SK-N-SH (cell line): ENCODE measurements around the gene APC2. TPM values are rescaled to one million over a fixed set of nuclear protein-coding genes. Genes with fewer than 3 reads are reported as not detected.

Source experiments
- CTCF ChIA-PET: fragments of 300-600, 350-600 bp; formaldehyde crosslinking; extraction: SDS; loops from one replicate; lab custom pipeline; 2021; lab: Yijun Ruan, JAX
- POLR2A ChIA-PET: fragments of 350-600 bp; sonication (Branson Sonifier 250); formaldehyde crosslinking; extraction: SDS; loops from one replicate; lab custom pipeline; 2020; ENCODE audit warnings: antibody characterized with exemption, inconsistent platforms; lab: Yijun Ruan, JAX
- DNase-seq: peaks from one replicate; pipeline ENCODE4 v3.0.0; 2012
- H2AFZ ChIP-seq: fragments of 200-600 bp; sonication (generic); 2 replicates; pipeline ENCODE4 v1.8.1; 2016; ENCODE audit warnings: antibody characterized with exemption, mild to moderate bottlenecking, low read depth
- H3F3A ChIP-seq: fragments of 200-600 bp; sonication (generic); replicated peaks from 2 replicates; pipeline ENCODE3; 2016; ENCODE audit warnings: antibody characterized with exemption, mild to moderate bottlenecking; ENCODE audit not compliant: insufficient read depth
- H3K27ac ChIP-seq, 2 experiments: fragments of 200-500 bp in 1 of 2; fragments of 200-600 bp in 1 of 2; sonication (Bioruptor generic) in 1 of 2; sonication (generic), shearing (Covaris generic) in 1 of 2; 2 replicates each; pipeline versions ENCODE4 v1.5.1 to v1.6.1; 2014 to 2016; ENCODE audit warnings: low read depth in 2 of 2, inconsistent platforms in 1 of 2, low read length in 1 of 2, mild to moderate bottlenecking in 1 of 2, mixed read lengths in 1 of 2
- H3K27me3 ChIP-seq: fragments of 200-600 bp; sonication (generic), shearing (Covaris generic); 2 replicates; pipeline ENCODE4 v1.6.1; 2016; ENCODE audit warnings: mixed run types; ENCODE audit not compliant: insufficient read depth
- H3K36me3 ChIP-seq, 2 experiments: fragments of 200-500 bp in 1 of 2; fragments of 200-600 bp in 1 of 2; sonication (Bioruptor generic) in 1 of 2; sonication (generic) in 1 of 2; replicated peaks in 1 of 2; 2 replicates each; pipeline versions ENCODE3 to v1.5.1; 2014 to 2016; ENCODE audit warnings: low read length in 1 of 2, mild to moderate bottlenecking in 1 of 2; ENCODE audit not compliant: insufficient read depth in 2 of 2, control insufficient read depth in 1 of 2
- H3K4me1 ChIP-seq, 2 experiments: fragments of 200-500 bp in 1 of 2; fragments of 200-600 bp in 1 of 2; sonication (Bioruptor generic) in 1 of 2; sonication (generic), shearing (Covaris generic) in 1 of 2; 2 replicates each; pipeline versions ENCODE4 v1.5.1 to v1.6.1; 2014 to 2016; ENCODE audit warnings: low read depth in 1 of 2, low read length in 1 of 2, mixed run types in 1 of 2; ENCODE audit not compliant: insufficient read depth in 2 of 2, control insufficient read depth in 1 of 2
- H3K4me2 ChIP-seq: fragments of 200-600 bp; sonication (generic), shearing (Covaris generic); 2 replicates; pipeline ENCODE4 v1.6.1; 2017; ENCODE audit warnings: mixed run types
- H3K4me3 ChIP-seq, 2 experiments: fragments of 200-500 bp in 1 of 2; fragments of 200-600 bp in 1 of 2; sonication (Bioruptor generic) in 1 of 2; sonication (generic), shearing (Covaris generic) in 1 of 2; 2 replicates each; pipeline versions ENCODE4 v1.5.1 to v1.8.1; 2014 to 2016; ENCODE audit warnings: low read depth in 2 of 2, inconsistent platforms in 1 of 2, low read length in 1 of 2, mild to moderate bottlenecking in 1 of 2, mixed read lengths in 1 of 2, moderate library complexity in 1 of 2
- H3K79me2 ChIP-seq: fragments of 200-600 bp; sonication (generic); 2 replicates; pipeline ENCODE4 v1.8.1; 2017; ENCODE audit warnings: mild to moderate bottlenecking; ENCODE audit not compliant: insufficient read depth
- H3K9ac ChIP-seq: fragments of 200-600 bp; sonication (generic); 2 replicates; pipeline ENCODE4 v1.6.1; 2017; ENCODE audit warnings: mixed run types
- H3K9me2 ChIP-seq: fragments of 200-600 bp; sonication (generic); 2 replicates; pipeline ENCODE4 v1.6.1; 2017; ENCODE audit warnings: mixed run types
- H3K9me3 ChIP-seq: fragments of 200-600 bp; sonication (generic); 2 replicates; pipeline ENCODE4 v1.6.1; 2017; ENCODE audit warnings: mixed run types, mild to moderate bottlenecking, moderate library complexity
- H4K20me1 ChIP-seq: fragments of 200-600 bp; sonication (generic); 2 replicates; pipeline ENCODE4 v1.6.1; 2017; ENCODE audit warnings: mild to moderate bottlenecking, mixed run types; ENCODE audit not compliant: insufficient read depth
- CTCF ChIP-seq: fragments of 200-600 bp; sonication (generic); IDR thresholded peaks from 2 replicates; pipeline ENCODE4 v1.6.1; 2017; ENCODE audit warnings: antibody characterized with exemption, mild to moderate bottlenecking, moderate library complexity
- ELF1 ChIP-seq: IDR thresholded peaks from 2 replicates; pipeline ENCODE4 v1.4.0; 2012
- EZH2phosphoT487 ChIP-seq: fragments of 200-600 bp; sonication (generic); IDR thresholded peaks from 2 replicates; pipeline ENCODE4 v1.6.1; 2017; ENCODE audit warnings: low read depth, mixed run types, mild to moderate bottlenecking, antibody characterized with exemption, moderate library complexity, borderline replicate concordance
- FOSL2 ChIP-seq: IDR thresholded peaks from 2 replicates; pipeline ENCODE4 v1.4.0; 2012; ENCODE audit warnings: low read depth, mild to moderate bottlenecking, moderate library complexity, borderline replicate concordance
- FOXJ3 ChIP-seq: sonication (generic); formaldehyde crosslinking; IDR thresholded peaks from 2 replicates; pipeline ENCODE4 v1.5.1; 2020; ENCODE audit warnings: mild to moderate bottlenecking, missing genetic modification reagents
- FOXM1 ChIP-seq: IDR thresholded peaks from 2 replicates; pipeline ENCODE4 v1.4.0; 2012; ENCODE audit warnings: low read depth, mild to moderate bottlenecking
- GABPA ChIP-seq: IDR thresholded peaks from 2 replicates; pipeline ENCODE4 v1.4.0; 2012; ENCODE audit warnings: low read depth, mild to moderate bottlenecking
- GATA2 ChIP-seq: sonication (generic); formaldehyde crosslinking; IDR thresholded peaks from 2 replicates; pipeline ENCODE4 v1.5.0; 2020; ENCODE audit warnings: mild to moderate bottlenecking, missing genetic modification reagents
- MAX ChIP-seq: IDR thresholded peaks from 2 replicates; pipeline ENCODE4 v1.4.0; 2012; ENCODE audit warnings: low read depth
- RCOR1 ChIP-seq: fragments of 150-350 bp; IDR thresholded peaks from 2 replicates; pipeline ENCODE4 v1.6.1; 2017; ENCODE audit warnings: antibody characterized with exemption, low read length
- RFX5 ChIP-seq: IDR thresholded peaks from 2 replicates; pipeline ENCODE4 v1.6.1; 2012; ENCODE audit warnings: mild to moderate bottlenecking, improper control_type of control experiment, low read length
- SMC3 ChIP-seq: IDR thresholded peaks from 2 replicates; pipeline ENCODE4 v1.6.1; 2012; ENCODE audit warnings: low read depth, low read length, improper control_type of control experiment
- TEAD4 ChIP-seq: IDR thresholded peaks from 2 replicates; pipeline ENCODE4 v1.4.0; 2012; ENCODE audit warnings: mild to moderate bottlenecking, borderline replicate concordance; ENCODE audit not compliant: insufficient read depth
- YY1 ChIP-seq: IDR thresholded peaks from 2 replicates; pipeline ENCODE4 v1.4.0; 2012; ENCODE audit warnings: low read depth, mild to moderate bottlenecking
- WGBS: methylation state at CpG from one replicate; pipeline ENCODE4 v1.1.6; 2017; ENCODE audit warnings: low lambda C conversion rate; 5-methylcytosine and 5-hydroxymethylcytosine counted together
- polyA plus RNA-seq, 3 experiments: library from polyadenylated mRNA; depleted of rRNA; stranded (reverse); fragments of >200 nt; gene quantifications; 2 replicates each; pipeline ENCODE4 v1.2.3, GENCODE V29; 2012

APC2 gene
- polyA plus RNA-seq, 1 of the 3 experiments (the other 2 are of a cell fraction) = 1.3 TPM

GRCh38 chr19:1412323-1412923, 37.5 kb upstream of the APC2 start:
- no peak overlapping the region for H2AFZ ChIP-seq
- no peak overlapping the region for H3K4me2 ChIP-seq
- no peaks in the 10 kb centered on the region for H3K27me3 ChIP-seq
- no peak overlapping the region for H3K9ac ChIP-seq
- no peaks in the 10 kb centered on the region for H3K9me3 ChIP-seq
- WGBS = 85% methylated on average over 12 of the region's 21 CpGs
- H3K36me3 ChIP-seq = peaks cover 0 to 20% of the 10 kb centered on the region in 2 experiments
- H3K79me2 ChIP-seq = peaks cover 98% of the 10 kb centered on the region
- no peak overlapping the region; a peak in 1 of 4 replicates for H3K27ac ChIP-seq
- ChIA-PET POLR2A (interaction anchor here (0.9 to 1.5 kb wide), 2 partner anchors 24 to 137 kb away, joined by 3 to 5 read pairs; partner anchors contain the start of gene FAM174C), CTCF (interaction anchor here (1.3 to 2.8 kb wide), 3 partner anchors 20 to 146 kb away, joined by 3 to 13 read pairs (median 5); no protein-coding TSS in a partner anchor)
- DNase-seq = no peak
- no peak overlapping the region for H3K4me3 ChIP-seq
- no peaks in the 10 kb centered on the region for H3F3A ChIP-seq
- H3K9me2 ChIP-seq = no peaks in the 10 kb centered on the region
- H4K20me1 ChIP-seq = peaks cover 88% of the 10 kb centered on the region
- H3K4me1 ChIP-seq = peaks cover 14 to 27% of the 10 kb centered on the region in 2 experiments; a peak in 3 of 4 replicates
- no peak for TF ChIP-seq SMC3

- ChIA-PET POLR2A (interaction anchor here (1.5 kb wide), 1 partner anchor 23 kb away, joined by 5 read pairs; no protein-coding TSS in a partner anchor), CTCF (interaction anchor here (1.2 to 2.8 kb wide), 4 partner anchors 11 to 146 kb away, joined by 3 to 13 read pairs (median 4); no protein-coding TSS in a partner anchor)
- H4K20me1 ChIP-seq = peaks cover 96% of the 10 kb centered on the region
- no peaks in the 10 kb centered on the region for H3F3A ChIP-seq
- 92% methylated on average over 22 of the region's 36 CpGs for WGBS
- H3K9me3 ChIP-seq = no peaks in the 10 kb centered on the region
- no peak for DNase-seq
- H3K9me2 ChIP-seq = no peaks in the 10 kb centered on the region
- no peak overlapping the region for H3K4me2 ChIP-seq
- H3K27me3 ChIP-seq = no peaks in the 10 kb centered on the region
- H3K36me3 ChIP-seq = peaks cover 0 to 27% of the 10 kb centered on the region in 2 experiments
- no peak overlapping the region for H3K4me3 ChIP-seq
- H3K79me2 ChIP-seq = peaks cover 100% of the 10 kb centered on the region
- no peak for TF ChIP-seq GATA2 (CRISPR knock-in tag)
- TF ChIP-seq RCOR1 = no peak
- no peak for TF ChIP-seq TEAD4
- TF ChIP-seq GABPA = no peak
- TF ChIP-seq MAX = no peak
- no peak for TF ChIP-seq FOSL2
- no peak for TF ChIP-seq ELF1
- TF ChIP-seq RFX5 = no peak
- no peak for TF ChIP-seq YY1
- TF ChIP-seq EZH2phosphoT487 = no peak
- TF ChIP-seq FOXM1 = no peak
- TF ChIP-seq CTCF = no peak
- no peak for TF ChIP-seq FOXJ3
- H2AFZ ChIP-seq = no peak overlapping the region
- H3K27ac ChIP-seq = no peak overlapping the region
- no peak overlapping the region for H3K9ac ChIP-seq
- peaks cover 14 to 27% of the 10 kb centered on the region in 2 experiments; a peak in 3 of 4 replicates for H3K4me1 ChIP-seq
Measured at GRCh38 chr19:1412995-1413800, 36.7 kb upstream of the APC2 start.
